OCI-LY1 (cell line): ENCODE results near the gene PCNX2.
"Not testable (repeated sequence)": the region's sequence is repeated elsewhere in the genome, so short reads cannot be mapped to it uniquely, and the experiment has no call there.

Experiments used
- H2AFZ ChIP-seq: fragments of 200-600 bp; sonication (generic), shearing (Covaris generic); 2 replicates; pipeline ENCODE4 v1.6.0; 2014; ENCODE audit warnings: antibody characterized with exemption, mild to moderate bottlenecking, low read length
- H3F3A ChIP-seq: fragments of 200-600 bp; sonication (generic), shearing (Covaris generic); 2 replicates; pipeline ENCODE4 v1.6.0; 2014; ENCODE audit warnings: mild to moderate bottlenecking, antibody characterized with exemption, low read length, moderate library complexity; ENCODE audit not compliant: insufficient read depth
- H3K27ac ChIP-seq: fragments of 200-600 bp; sonication (generic); 2 replicates; pipeline ENCODE4 v1.5.1; 2014; ENCODE audit warnings: low read length, mixed run types, mild to moderate bottlenecking, low read depth; ENCODE audit not compliant: poor library complexity, severe bottlenecking
- H3K27me3 ChIP-seq: fragments of 200-600 bp; sonication (generic); 2 replicates; pipeline ENCODE4 v1.6.0; 2014; ENCODE audit warnings: antibody characterized with exemption, mild to moderate bottlenecking, low read length, moderate library complexity; ENCODE audit not compliant: insufficient read depth
- H3K36me3 ChIP-seq: fragments of 200-600 bp; sonication (generic); 2 replicates; pipeline ENCODE4 v1.6.1; 2014; ENCODE audit warnings: mild to moderate bottlenecking, antibody characterized with exemption, low read length, moderate library complexity, mixed read lengths; ENCODE audit not compliant: insufficient read depth
- H3K4me1 ChIP-seq: fragments of 200-600 bp; sonication (generic); 2 replicates; pipeline ENCODE4 v1.5.1; 2014; ENCODE audit warnings: mild to moderate bottlenecking, low read length, moderate library complexity; ENCODE audit not compliant: insufficient read depth, severe bottlenecking
- H3K4me2 ChIP-seq: fragments of 200-600 bp; sonication (generic), shearing (Covaris generic); 2 replicates; pipeline ENCODE4 v1.6.1; 2014; ENCODE audit warnings: low read length
- H3K4me3 ChIP-seq: fragments of 200-600 bp; sonication (generic); 2 replicates; pipeline ENCODE4 v1.5.1; 2014; ENCODE audit warnings: low read length, low read depth, mild to moderate bottlenecking, mixed read lengths; ENCODE audit not compliant: poor library complexity, severe bottlenecking
- H3K79me2 ChIP-seq: fragments of 200-600 bp; shearing (Covaris generic); 2 replicates; pipeline ENCODE4 v1.6.1; 2016; ENCODE audit warnings: mixed run types, low read length, mixed read lengths; ENCODE audit not compliant: insufficient read depth
- H3K9ac ChIP-seq: fragments of 200-600 bp; sonication (generic), shearing (Covaris generic); 2 replicates; pipeline ENCODE4 v1.6.1; 2014; ENCODE audit warnings: mild to moderate bottlenecking, low read length, mixed read lengths
- H3K9me2 ChIP-seq: fragments of 200-600 bp; sonication (generic), shearing (Covaris generic); 2 replicates; pipeline ENCODE4 v1.6.1; 2014; ENCODE audit warnings: low read depth, mild to moderate bottlenecking, low read length, mixed read lengths
- H3K9me3 ChIP-seq: fragments of 200-600 bp; shearing (Covaris generic); 2 replicates; pipeline ENCODE4 v1.6.1; 2014; ENCODE audit warnings: low read length, mixed read lengths
- H4K20me1 ChIP-seq: fragments of 200-600 bp; sonication (generic), shearing (Covaris generic); 2 replicates; pipeline ENCODE4 v1.6.0; 2016; ENCODE audit warnings: mild to moderate bottlenecking, low read length; ENCODE audit not compliant: insufficient read depth
- EZH2 ChIP-seq: fragments of 200-600 bp; sonication (generic), shearing (Covaris generic); IDR thresholded peaks from 2 replicates; pipeline ENCODE4 v1.8.0; 2017; ENCODE audit warnings: borderline replicate concordance, mixed run types, mild to moderate bottlenecking, antibody characterized with exemption, low read length, moderate library complexity, mixed read lengths
- TF ChIP-seq, protein P1 (sequence below): fragments of 200-600 bp; sonication (generic), shearing (Covaris generic); IDR thresholded peaks from 2 replicates; pipeline ENCODE4 v1.5.1; 2017; ENCODE audit warnings: mild to moderate bottlenecking, antibody characterized with exemption, low read length, moderate library complexity, mixed read lengths

Gene PCNX2

DNA sequence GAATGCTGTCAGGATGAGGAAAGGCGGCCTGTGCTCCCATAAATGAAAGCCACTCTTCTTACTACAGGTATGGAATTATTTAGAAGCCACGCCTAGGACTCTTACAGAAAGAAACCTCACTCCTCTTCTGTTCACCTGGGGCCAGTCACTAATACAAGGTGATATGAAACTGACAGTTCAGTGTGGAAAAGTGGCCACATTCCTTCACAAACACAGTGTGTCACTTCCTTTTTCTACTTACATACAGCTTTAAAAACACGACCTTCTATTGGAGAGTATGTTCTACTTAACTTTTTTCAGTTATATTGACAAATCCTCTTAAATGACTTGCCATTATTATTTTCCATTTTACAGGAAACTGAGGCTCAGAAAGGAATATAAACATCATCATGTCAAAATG lies 163.1 kb downstream of the PCNX2 start:
- no peaks in the 10 kb centered on the region for H3K79me2 ChIP-seq
- TF ChIP-seq EZH2: no peak
- TF ChIP-seq, protein P1, sequence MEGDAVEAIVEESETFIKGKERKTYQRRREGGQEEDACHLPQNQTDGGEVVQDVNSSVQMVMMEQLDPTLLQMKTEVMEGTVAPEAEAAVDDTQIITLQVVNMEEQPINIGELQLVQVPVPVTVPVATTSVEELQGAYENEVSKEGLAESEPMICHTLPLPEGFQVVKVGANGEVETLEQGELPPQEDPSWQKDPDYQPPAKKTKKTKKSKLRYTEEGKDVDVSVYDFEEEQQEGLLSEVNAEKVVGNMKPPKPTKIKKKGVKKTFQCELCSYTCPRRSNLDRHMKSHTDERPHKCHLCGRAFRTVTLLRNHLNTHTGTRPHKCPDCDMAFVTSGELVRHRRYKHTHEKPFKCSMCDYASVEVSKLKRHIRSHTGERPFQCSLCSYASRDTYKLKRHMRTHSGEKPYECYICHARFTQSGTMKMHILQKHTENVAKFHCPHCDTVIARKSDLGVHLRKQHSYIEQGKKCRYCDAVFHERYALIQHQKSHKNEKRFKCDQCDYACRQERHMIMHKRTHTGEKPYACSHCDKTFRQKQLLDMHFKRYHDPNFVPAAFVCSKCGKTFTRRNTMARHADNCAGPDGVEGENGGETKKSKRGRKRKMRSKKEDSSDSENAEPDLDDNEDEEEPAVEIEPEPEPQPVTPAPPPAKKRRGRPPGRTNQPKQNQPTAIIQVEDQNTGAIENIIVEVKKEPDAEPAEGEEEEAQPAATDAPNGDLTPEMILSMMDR: no peak
- H3K4me3 ChIP-seq: no peak overlapping the region
- no peaks in the 10 kb centered on the region for H3K4me1 ChIP-seq
- H3K27me3 ChIP-seq: no peaks in the 10 kb centered on the region
- H3K36me3 ChIP-seq: no peaks in the 10 kb centered on the region; the same call in 1 of the 2 replicates
- H3K9me2 ChIP-seq: no peaks in the 10 kb centered on the region
- no peaks in the 10 kb centered on the region for H4K20me1 ChIP-seq
- H3F3A ChIP-seq: no peaks in the 10 kb centered on the region
- H3K9ac ChIP-seq: no peak overlapping the region
- no peak overlapping the region for H2AFZ ChIP-seq
- H3K9me3 ChIP-seq: no peaks in the 10 kb centered on the region
- no peak overlapping the region for H3K27ac ChIP-seq
- H3K4me2 ChIP-seq: no peak overlapping the region

DNA sequence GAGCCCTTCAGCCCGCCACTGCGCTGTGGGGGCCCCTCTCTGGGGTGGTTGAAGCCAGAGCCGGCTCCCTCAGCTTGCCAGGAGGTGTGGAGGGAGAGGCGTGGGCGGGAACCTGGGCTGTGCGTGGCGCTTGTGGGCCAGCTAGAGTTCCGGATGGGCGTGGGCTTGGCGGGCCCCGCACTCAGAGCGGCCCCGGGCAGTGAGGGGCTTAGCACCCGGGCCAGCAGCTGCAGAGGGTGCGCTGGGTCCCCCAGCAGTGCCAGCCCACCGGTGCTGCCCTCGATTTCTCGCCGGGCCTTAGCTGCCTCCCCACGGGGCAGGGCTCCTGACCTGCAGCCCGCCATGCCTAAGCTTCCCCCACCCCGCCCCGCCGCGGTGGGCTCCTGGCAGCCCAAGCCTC lies 166.5 kb downstream of the PCNX2 start:
- H3K4me3 ChIP-seq, H3F3A ChIP-seq, H3K4me1 ChIP-seq, H3K27ac ChIP-seq, H3K79me2 ChIP-seq, H3K27me3 ChIP-seq, H2AFZ ChIP-seq, H4K20me1 ChIP-seq, H3K9me3 ChIP-seq, H3K4me2 ChIP-seq, H3K9ac ChIP-seq, H3K9me2 ChIP-seq, H3K36me3 ChIP-seq: not testable (repeated sequence)

DNA sequence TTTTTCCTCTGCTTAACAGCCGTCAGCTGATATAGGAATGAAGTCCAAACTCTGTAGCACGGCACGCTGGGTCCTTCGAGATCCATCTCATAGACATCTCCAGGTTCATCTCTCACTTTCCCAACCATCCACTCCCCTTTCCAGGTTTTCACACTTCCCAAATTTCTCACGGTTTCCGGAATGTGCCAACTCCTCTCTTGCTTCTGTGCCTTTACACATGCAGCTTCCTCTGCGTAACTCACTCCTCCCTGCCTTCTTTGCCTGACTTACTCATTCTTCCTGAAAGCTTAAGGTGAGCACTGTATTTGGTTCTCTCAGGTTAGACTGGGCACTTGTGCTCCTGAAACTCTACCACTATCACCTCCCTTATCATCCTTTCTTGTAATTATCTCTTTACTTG lies 168.4 kb downstream of the PCNX2 start:
- no peaks in the 10 kb centered on the region for H4K20me1 ChIP-seq
- no peaks in the 10 kb centered on the region; the same call in 1 of the 2 replicates for H3K36me3 ChIP-seq
- no peak overlapping the region for H3K4me3 ChIP-seq
- no peaks in the 10 kb centered on the region for H3K79me2 ChIP-seq
- TF ChIP-seq, protein P1: no peak
- no peak for TF ChIP-seq EZH2
- H3K27me3 ChIP-seq: no peaks in the 10 kb centered on the region
- H3K9me2 ChIP-seq: no peaks in the 10 kb centered on the region
- no peaks in the 10 kb centered on the region for H3K4me1 ChIP-seq
- H3K4me2 ChIP-seq: no peak overlapping the region
- H3F3A ChIP-seq: no peaks in the 10 kb centered on the region
- no peaks in the 10 kb centered on the region for H3K9me3 ChIP-seq
- no peak overlapping the region for H2AFZ ChIP-seq
- no peak overlapping the region for H3K27ac ChIP-seq
- no peak overlapping the region for H3K9ac ChIP-seq

DNA sequence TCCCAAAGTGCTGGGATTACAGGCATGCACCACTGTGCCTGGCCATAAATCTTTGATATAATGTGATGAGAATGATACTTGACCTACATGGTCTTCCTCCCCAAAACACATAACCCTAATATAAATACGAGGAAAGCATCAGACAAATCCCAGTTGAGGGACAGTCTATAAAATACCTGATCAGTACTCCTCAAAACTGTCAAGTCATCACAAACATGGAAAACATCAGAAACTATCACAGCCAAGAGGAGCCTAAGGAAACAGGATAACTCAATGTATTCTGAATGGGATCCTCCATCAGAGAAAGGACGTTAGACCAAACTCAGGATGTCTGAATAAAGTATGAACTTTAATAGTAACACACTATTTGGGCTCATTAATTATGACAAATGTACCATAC lies 172.7 kb downstream of the PCNX2 start:
- no peak overlapping the region for H3K4me2 ChIP-seq
- 0 out of 2 replicates have a peak, but pooled peaks cover 2% of the 10 kb centered on the region for H3K9me3 ChIP-seq
- TF ChIP-seq, protein P1: no peak
- TF ChIP-seq EZH2: no peak
- H3K9ac ChIP-seq: no peak overlapping the region
- no peak overlapping the region for H2AFZ ChIP-seq
- no peaks in the 10 kb centered on the region for H3K36me3 ChIP-seq
- no peak overlapping the region for H3K27ac ChIP-seq
- H3K27me3 ChIP-seq: no peaks in the 10 kb centered on the region
- H3K79me2 ChIP-seq: no peaks in the 10 kb centered on the region
- no peak overlapping the region for H3K4me3 ChIP-seq
- no peaks in the 10 kb centered on the region for H3K9me2 ChIP-seq
- no peaks in the 10 kb centered on the region for H3F3A ChIP-seq
- H4K20me1 ChIP-seq: no peaks in the 10 kb centered on the region
- H3K4me1 ChIP-seq: no peaks in the 10 kb centered on the region
